NCI-H146 treated with DMSO at 0.1 percent for 48 hours (cell line): ENCODE data around the gene TIMM8A.
"Not testable (repeated sequence)": the region's sequence is repeated elsewhere in the genome, so short reads cannot be mapped to it uniquely, and the experiment has no call there.

ENCODE experiments used
- DNase-seq: peaks from one replicate; lab custom pipeline; 2025; ENCODE audit not compliant: unreplicated experiment; lab: John Stamatoyannopoulos, UW

The TIMM8A gene

GRCh38 chrX:101360390-101360789 lies 11.8 kb upstream of the TIMM8A start:
- DNase-seq = no peak

GRCh38 chrX:101359966-101360365 lies 11.4 kb upstream of the TIMM8A start:
- DNase-seq = no peak

- DNase-seq = no peak
These were observed 8.7 kb upstream of the TIMM8A start for GRCh38 chrX:101357166-101357795.

- no peak for DNase-seq
These were observed 636 bp upstream of the TIMM8A start for GRCh38 chrX:101349193-101349562.

GRCh38 chrX:101347859-101348451 lies 587 bp downstream of the TIMM8A start:
- DNase-seq = no peak

- DNase-seq = no peak
These were observed 10.7 kb downstream of the TIMM8A start for GRCh38 chrX:101337776-101338271.

GRCh38 chrX:101334310-101334709 lies 14.2 kb downstream of the TIMM8A start:
- DNase-seq = not testable (repeated sequence)

GRCh38 chrX:101326600-101326999 lies 21.9 kb downstream of the TIMM8A start:
- not testable (repeated sequence) for DNase-seq

- DNase-seq = no peak
These were observed 44.8 kb downstream of the TIMM8A start for GRCh38 chrX:101303790-101304189.
